ENCODE results near the gene NECTIN1. TPM values are rescaled to one million over a fixed set of nuclear protein-coding genes. Genes with fewer than 3 reads are reported as not detected.
A peak's percentile ranks its signal among the peaks of the same experiment; 100 is the strongest.

The NECTIN1 gene
- total RNA-seq, 1 experiment from 2014 or later: 19.9 TPM

GRCh38 chr11:119696378-119697222 is 32.4 kb downstream of the NECTIN1 start:
- Histone ChIP-seq H3K9me2 (replicated peaks; ENCODE audit: low read length) (no peaks in the 10 kb centered on the region), H3K4me2 (ENCODE audit: low read length) (no peak overlapping the region), H4K20me1 (ENCODE audit: low read length) (no peaks in the 10 kb centered on the region; the same call in 1 of the 2 replicates), H2AFZ (ENCODE audit: low read length) (no peak overlapping the region), H3F3A (ENCODE audit: low read length, unreplicated experiment) (no peaks in the 10 kb centered on the region), H3K79me2 (ENCODE audit: low read length) (no peaks in the 10 kb centered on the region), H3K9ac (ENCODE audit: low read length) (no peak overlapping the region), H3K9me3 (ENCODE audit: low read length) (no peaks in the 10 kb centered on the region), H3K36me3 (ENCODE audit: low read depth, low read length) (no peaks in the 10 kb centered on the region), H3K4me1 (ENCODE audit: insufficient read depth, low read length) (peaks cover 14% of the 10 kb centered on the region), H3K4me3 (ENCODE audit: low read length) (no peak overlapping the region), H3K27ac (ENCODE audit: low read length) (no peak overlapping the region), H3K27me3 (ENCODE audit: low read length) (no peaks in the 10 kb centered on the region)
- ChIA-PET POLR2A (ENCODE audit: unreplicated experiment) (no interaction called here), CTCF (no interaction called here)
- ATAC-seq (no peak), DNase-seq (no peak)
- BruUV-seq (replicated peaks): no TSS peak
- no peak for TF ChIP-seq CTCF (conservative IDR thresholded peaks at IDR 0.05; ENCODE audit: low read depth, low read length)
- TF ChIP-seq EZH2phosphoT487 (IDR thresholded peaks at IDR 0.05; ENCODE audit: borderline replicate concordance, low read length): no peak
- TF ChIP-seq EZH2 (IDR thresholded peaks at IDR 0.05; ENCODE audit: low read length, unreplicated experiment): no peak
- intact Hi-C loops (cut with micrococcal nuclease): no loop called here

- CTCF ChIA-PET: no interaction called here
These were observed 34.7 kb downstream of the NECTIN1 start for GRCh38 chr11:119694334-119694733.

More at GRCh38 chr11:119694334-119694733, 34.7 kb downstream of the NECTIN1 start:
- no peak for DNase-seq
- ATAC-seq: no peak
- Histone ChIP-seq H3K4me2 (ENCODE audit: low read length) (no peak overlapping the region), H4K20me1 (ENCODE audit: low read length) (no peaks in the 10 kb centered on the region), H3K9me3 (ENCODE audit: low read length) (no peaks in the 10 kb centered on the region), H3K9me2 (replicated peaks; ENCODE audit: low read length) (no peaks in the 10 kb centered on the region), H3K27me3 (ENCODE audit: low read length) (no peaks in the 10 kb centered on the region), H3K9ac (ENCODE audit: low read length) (no peak overlapping the region), H2AFZ (ENCODE audit: low read length) (no peak overlapping the region), H3K79me2 (ENCODE audit: low read length) (no peaks in the 10 kb centered on the region), H3K4me1 (ENCODE audit: insufficient read depth, low read length) (no peaks in the 10 kb centered on the region), H3F3A (ENCODE audit: low read length, unreplicated experiment) (no peaks in the 10 kb centered on the region), H3K4me3 (ENCODE audit: low read length) (no peak overlapping the region), H3K27ac (ENCODE audit: low read length) (no peak overlapping the region), H3K36me3 (ENCODE audit: low read depth, low read length) (no peaks in the 10 kb centered on the region)
- intact Hi-C loops (cut with micrococcal nuclease): no loop called here
- BruUV-seq (replicated peaks): no TSS peak
- POLR2A ChIA-PET (ENCODE audit: unreplicated experiment): no interaction called here
- TF ChIP-seq EZH2phosphoT487 (IDR thresholded peaks at IDR 0.05; ENCODE audit: borderline replicate concordance, low read length) (no peak), CTCF (conservative IDR thresholded peaks at IDR 0.05; ENCODE audit: low read depth, low read length) (peak; percentile 29; the same call in 1 of the 2 replicates), EZH2 (IDR thresholded peaks at IDR 0.05; ENCODE audit: low read length, unreplicated experiment) (no peak)

Measured in PC-3 (cell line).